ENCODE data around the gene PDE11A.

Gene PDE11A

DNA sequence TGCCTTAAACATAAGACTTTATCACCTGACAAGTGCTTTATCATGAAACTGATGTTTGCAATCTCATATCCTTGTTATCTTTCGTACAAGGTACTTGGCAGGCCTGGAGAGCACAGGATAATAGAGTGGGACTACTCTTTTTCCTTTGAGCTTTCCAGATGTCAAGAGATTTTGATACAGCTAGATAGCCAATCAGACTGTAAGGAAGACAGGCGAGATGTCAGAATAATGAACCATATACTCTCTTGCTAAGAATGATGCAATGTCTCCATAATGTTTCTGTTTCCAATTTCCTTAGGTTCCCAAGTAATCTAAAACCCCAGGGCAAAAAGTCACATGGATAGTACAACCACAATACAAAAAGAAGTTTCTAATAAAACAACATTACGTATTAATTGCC lies 313.1 kb downstream of the PDE11A start:
- no peak for DNase-seq (ENCODE audit: low read depth)

DNA sequence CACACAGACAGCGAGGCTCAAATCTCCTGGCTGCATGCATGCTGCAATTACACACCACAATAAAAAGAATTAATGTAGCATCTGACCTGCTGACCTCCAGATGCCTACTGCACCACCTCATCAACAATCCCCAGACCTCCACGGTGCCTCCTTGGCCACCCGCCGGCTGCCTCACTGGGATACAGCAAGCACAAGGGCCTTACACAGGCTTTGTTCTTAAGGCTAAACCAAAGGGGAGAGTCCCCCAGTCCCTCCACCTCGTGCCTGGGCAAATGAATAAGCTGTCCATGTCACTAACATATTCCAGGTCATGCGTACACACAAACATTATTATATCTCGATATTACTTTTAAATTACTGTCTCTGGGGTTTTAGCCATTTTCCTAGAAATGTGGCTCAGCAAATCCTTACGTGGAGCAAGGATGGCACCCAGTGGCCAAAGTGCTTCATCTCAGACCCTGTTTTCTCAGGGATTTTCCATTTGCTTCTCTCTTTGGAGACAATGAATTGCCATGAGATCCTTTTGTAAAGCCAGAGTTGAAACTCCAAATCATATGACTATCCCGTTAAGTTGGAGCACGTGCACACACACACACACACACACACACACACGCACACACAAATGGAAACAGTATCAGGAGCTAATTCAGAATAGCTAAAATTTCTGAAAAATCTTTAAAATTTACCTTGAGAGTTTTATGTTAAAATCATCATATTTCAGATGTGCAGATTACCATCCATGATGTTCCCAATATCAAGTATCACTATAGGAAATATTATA lies 313.8 kb downstream of the PDE11A start:
- no peak for DNase-seq (ENCODE audit: low read depth)

DNA sequence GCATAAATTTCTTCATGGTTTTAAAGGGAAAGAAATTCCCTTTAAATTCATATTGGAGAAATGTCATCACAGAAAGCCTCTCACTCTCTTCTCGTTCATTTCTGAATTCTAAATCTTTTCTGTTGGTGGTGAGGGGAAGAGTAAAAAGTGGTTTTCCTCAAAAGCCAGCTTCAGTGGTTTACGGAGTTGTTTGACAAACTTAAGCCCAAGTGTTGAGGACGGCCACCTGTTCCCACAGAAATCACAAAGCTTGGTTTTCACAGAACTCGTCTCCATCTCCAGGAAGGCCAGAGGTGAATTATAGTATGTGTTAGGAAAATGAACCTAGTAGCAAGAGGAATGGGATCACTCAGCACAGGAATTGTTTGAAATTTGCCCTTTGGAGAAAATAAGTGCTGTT lies 316.2 kb downstream of the PDE11A start:
- no peak for DNase-seq (ENCODE audit: low read depth)

DNA sequence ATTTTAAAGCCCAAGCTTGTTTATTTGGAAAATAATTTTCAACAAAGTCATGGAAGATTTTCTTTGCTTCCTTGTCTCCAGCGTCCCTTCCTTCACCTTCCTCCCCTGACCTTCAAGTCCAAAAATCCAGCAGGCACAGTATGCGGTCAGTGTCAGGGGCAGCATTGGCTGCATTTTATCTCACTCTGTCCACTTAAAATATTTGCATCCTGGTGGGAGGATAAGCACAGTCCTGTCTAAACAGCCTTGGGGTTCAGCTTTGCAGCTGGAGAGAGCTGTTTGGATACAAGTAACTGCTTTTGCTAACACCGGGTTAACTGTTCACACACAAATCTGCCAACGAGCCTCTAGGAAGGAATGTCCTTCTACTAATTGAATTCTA lies 318.1 kb downstream of the PDE11A start:
- DNase-seq (ENCODE audit: low read depth), result no peak

DNA sequence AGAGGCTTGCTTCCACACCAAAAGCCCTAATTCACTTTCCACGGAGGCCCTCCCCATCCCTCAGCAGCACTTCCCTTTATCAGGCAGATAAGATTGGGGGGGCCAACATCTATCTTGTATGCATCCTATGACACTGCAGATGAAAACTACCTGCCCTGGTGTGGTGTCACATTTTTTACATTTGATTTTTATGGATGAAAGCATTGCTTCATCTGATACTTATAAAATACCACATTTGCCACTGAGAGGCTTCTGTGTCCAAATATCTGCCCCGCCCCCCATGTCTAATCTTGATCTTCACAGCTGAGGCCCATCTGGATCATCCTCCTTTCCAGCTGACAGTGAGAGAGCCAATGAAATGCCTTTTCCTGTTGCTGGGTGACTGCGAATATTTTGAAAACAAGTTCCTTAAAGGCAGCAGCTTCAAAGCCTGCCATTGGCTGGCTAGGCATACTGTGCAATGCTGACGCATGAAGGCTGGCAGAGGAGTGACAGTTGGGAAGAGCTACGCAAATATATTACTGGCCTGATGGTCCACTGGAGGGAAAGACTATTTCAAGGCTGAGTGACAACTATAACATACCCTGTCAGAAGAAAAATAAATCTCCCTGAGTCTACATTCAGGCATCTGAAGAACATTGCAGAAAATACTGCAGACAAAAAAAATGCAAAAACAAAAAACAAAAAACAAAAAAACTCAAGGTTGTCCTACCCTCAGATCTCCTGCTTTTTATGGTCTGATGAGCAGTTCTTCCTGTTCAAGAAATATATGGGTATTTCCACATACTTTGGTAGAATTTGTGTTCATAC lies 318.7 kb downstream of the PDE11A start:
- no peak for DNase-seq (ENCODE audit: low read depth)

DNA sequence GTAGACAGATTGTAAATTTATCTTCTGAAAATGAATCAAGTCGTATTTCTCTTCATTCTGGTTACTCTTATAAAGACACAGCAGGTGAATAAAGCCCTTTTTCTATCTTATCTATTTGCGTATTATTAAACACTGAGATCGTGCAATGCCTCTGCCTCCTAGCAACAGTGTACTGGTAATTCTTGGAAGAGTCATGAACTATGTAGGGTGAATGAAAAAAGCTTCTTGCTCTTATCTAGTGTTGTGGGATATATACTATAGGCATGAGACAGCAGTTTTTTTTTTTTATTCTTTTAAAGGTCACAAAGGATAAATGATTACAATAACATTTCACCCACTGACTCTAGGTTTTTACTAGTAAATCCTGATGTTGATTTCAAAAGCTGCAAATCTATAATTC lies 324.2 kb downstream of the PDE11A start:
- DNase-seq (ENCODE audit: low read depth), result no peak

DNA sequence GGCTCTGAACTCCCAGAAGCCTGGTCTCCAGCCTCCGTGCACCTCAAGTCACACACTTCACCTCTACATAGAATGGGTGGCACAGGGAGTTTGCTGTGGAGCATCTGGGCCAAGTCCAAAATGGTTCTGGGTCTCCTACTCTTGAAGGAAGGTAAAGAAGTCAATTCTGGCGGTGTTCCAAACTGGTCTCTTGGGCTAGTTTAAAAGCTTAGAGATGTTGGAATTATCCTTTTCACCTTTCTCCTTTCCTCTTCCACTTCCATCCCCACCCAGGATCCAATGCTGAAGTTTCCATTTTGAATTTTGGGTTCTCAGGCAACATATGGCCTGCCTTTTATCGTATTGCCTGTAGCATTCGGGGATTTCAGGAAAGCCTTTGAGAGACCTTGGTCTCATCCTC lies 325.2 kb downstream of the PDE11A start:
- DNase-seq (ENCODE audit: low read depth), result no peak

DNA sequence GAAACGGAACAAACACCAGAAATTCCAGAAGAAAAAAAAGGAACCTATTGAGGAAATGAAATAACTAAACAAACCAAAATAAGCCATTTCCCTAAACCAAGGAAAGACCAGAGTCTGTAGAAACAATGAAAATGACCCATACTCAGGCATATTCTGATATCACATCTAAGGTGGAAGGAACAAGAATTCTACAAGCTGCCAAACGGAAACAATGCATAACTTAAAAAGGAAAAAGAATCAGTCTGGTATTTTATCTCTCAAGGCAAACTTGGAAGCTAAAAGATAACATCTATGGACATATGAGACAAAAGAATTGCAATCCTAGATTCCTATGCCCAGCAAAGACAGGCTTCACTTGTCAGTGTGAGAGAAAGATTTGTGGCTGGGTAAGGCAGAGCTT lies 326.2 kb downstream of the PDE11A start:
- DNase-seq (ENCODE audit: low read depth), result no peak

DNA sequence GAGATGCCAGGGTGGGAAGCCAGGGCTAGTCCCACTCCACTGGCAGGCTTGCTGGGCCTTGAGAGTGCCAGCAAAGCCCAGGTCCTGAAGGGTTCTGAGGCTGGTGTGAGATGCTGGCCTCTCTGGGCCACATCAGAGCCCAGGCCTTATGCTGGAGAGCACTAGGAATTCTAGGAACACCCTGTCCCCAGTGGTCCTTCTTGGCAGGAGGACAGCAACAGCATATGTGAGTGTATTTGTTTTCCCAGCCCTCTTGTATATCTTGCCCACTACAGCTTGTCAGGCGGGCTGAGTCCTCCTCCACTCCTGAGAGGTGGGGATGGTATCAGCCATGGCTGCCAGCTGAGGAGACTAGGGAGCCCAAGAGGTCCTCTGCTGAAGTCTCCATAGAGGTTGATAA lies 327.0 kb downstream of the PDE11A start:
- no peak for DNase-seq (ENCODE audit: low read depth)

DNA sequence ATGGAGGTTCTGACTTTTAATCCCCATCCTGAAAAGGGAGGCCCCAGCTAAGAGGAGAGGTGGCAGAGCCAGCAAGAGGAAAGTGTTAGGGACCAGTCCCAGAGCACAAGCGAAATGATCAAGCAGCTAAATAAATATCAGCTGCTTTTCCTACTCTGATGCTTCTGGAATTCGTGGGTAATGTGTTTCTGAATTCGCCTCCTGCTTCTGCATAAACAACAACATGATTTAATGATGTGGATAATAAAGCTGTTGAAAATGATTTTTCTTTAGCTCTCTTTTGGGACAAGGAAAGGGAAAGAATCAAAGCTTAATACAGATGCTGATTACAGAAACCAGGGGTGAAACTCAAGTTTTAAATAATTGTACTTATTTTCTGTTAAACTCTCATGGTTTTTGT lies 329.7 kb downstream of the PDE11A start:
- no peak for DNase-seq (ENCODE audit: low read depth)

DNA sequence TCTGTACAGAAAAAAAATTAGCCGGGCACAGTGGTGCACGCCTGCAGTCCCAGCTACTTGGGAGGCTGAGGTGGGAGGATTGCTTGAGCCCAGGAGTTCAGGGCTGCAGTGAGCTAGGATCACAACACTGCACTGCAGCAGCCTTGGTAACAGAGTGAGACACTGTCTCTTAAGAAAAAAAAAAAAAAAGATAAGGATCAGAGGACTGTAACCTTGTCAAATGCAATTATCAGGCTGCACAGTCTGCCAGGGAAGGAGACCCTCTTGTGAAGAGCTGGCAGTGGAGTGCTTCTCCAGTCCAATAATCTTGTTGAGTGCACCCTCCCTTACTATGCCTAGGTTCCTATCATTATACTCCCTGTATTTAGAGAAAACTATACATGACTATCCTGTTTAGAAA lies 330.7 kb downstream of the PDE11A start:
- no peak for DNase-seq (ENCODE audit: low read depth)

DNA sequence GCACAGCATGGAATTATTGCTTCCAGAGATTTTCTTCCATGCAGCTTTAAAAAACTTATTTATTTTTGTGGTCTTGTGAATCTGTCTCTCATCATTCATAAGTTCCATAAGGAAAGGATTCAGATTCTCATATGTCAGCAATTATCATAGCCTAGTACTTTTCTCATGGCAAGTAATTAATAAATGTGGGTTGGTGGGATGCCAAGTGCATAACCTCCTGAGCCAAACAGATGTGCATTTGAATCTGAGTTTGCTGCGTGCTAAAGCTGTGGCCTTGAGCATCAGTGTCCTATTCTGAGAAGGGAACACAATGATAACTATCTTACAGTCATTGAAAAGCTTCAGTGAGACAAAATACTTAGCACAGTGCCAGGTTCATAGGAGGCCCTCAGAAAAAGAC lies 331.9 kb downstream of the PDE11A start:
- no peak for DNase-seq (ENCODE audit: low read depth)

DNA sequence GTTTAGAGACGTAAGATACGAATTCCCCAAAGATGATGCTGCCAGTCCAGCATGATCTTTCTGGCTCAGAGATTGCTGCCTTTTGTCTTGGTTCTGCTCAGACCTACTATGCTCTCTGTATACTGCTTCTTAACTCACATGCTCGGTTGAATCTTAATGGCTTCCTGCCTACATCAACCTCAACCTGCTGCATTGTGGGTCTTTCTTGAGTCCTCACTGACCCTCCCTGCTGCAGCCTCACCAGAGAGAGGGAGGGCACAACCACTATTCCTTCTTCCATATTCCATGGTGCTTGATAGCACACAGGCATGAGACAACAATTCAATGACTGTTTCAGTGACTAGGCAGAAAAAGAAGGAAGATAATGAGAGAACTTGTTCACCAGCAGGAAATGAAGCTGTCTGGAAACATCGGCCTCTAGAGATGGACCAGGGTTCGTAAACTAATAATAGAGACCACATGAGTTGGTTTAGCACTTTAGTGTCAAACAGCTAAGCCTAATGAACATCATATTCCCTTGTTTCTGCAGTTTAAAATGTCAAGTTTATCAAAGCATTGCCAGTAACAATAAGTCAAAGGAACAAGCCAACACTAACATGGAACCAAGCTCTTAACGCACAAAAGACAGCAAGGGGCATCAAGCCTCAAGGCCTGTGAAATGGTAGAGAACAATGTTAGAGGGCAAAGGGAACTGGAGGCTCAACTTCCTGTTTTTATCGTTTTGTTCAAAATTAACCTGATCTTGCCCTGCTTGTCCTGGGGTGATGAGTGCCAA lies 333.9 kb downstream of the PDE11A start:
- DNase-seq (ENCODE audit: low read depth), result no peak

DNA sequence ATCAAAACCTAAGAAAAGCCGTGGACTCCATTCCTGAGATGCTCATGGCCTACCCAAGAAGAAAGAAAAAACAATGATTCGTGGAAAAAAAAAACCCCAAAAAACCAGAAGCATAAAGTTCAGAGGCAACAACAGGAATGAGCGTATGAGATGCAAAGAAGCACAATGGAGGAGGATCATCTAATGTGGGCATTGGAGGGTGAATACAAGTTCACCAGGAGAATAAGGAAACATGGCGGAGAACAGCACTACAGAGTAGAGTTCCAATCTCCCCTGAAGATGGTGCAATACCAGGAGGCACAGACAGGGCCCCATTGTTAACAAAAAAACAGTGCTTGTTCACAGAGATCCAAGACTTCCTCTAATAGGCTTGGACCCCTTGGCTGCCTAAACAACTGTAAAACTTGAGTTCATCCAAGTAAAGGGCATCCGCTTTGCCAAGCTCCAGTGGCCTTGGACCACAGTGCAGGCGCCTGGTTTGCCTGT lies 337.2 kb downstream of the PDE11A start:
- no peak for DNase-seq (ENCODE audit: low read depth)

DNA sequence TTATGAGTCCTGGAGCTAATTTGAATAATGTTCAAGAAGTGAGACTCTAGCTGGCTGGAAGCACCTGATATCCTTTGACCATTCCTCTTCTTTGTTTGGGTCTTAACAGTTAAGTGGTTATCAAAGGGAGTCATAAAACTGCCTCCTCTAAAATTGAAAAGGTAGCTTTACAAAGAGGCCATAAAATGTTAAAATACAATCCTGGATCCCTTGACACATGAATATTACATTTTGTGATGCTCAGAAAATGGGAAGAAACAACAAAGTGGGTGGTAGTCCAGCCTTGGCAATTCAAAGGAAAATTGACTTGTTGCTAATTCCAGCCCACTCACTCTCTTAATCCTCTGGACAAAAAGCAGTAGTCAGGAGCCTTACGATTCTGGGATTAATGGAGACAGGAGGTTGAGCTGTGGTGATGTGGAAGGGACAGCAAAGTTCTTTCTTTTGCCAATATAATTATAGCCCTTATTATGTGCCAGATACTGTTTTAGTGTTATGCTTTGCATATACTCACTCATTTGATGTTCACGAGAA lies 339.2 kb downstream of the PDE11A start:
- no peak for DNase-seq (ENCODE audit: low read depth)

DNA sequence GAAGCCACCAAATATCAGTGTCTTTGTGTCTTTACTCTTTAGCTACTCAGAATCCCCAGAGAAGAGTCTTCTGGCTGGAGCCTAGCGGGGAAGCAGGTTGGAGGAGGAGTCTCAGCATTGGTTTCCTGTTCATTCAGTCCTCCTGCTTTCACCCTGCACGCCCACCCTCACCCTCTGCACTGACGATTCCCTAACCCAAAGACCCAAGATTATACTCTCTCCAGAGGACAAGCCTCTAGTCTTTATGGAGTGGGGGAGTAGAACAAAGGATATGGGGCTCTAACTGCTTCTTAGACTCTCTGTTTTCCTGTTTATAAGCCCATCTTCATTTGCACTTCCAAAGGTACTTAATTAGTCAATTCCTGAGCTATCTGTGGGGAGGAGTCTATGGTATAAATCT lies 341.2 kb downstream of the PDE11A start:
- DNase-seq (ENCODE audit: low read depth), result no peak

DNA sequence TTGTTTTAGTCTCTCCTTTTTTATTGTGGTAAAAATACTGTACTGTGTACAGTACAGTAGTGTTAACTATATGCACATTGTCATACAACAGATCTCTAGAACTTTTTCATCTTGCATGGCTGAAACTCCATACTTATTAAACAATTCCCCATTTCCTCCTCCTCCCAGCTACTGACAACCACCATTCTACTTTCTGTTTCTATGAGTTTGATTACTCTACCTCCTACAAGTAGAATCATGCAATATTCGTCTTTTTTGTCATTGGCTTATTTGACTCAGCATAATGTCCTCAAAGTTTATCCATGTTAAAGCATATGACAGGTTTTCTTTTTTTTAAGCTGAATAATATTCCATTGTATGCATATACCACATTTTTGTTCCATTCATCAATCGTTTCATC lies 341.8 kb downstream of the PDE11A start:
- DNase-seq (ENCODE audit: low read depth), result no peak

DNA sequence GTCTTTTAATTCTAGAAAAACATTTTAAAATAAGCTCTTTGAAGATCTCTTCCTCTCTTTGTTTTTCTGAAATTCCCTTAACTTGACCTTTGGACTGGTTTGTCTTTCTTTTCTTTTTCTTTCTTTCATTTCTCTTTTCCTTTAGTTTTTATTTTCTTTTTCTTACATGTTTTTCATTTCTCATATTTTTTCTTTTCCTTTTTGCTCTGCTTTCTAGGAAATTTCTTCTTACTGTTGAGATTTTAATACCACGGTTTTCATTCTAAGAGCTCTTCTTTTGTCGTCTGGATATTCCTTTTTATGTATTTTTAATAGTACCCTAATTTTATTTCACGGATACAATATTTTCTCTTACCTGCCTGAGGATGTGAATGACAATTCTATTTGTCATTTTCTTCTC lies 342.2 kb downstream of the PDE11A start:
- no peak for DNase-seq (ENCODE audit: low read depth)

DNA sequence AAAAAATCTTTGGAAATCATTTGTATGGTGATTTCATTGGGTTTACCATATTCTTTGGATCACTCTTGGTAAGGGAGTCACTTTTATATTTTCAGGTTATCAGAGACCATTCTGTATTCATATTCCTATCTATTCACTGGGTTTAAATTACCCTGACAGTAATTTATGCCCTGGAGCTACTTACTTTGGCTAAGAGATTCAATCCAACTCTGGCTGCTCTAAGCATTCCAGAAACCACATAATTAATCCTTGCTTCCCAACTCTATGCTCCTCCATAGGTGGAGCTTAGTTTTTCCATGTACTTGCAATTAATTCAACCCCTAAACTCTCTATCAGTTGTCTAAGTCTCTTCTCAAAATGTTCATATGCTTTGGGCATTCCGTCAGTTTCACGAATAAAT lies 343.7 kb downstream of the PDE11A start:
- no peak for DNase-seq (ENCODE audit: low read depth)

DNA sequence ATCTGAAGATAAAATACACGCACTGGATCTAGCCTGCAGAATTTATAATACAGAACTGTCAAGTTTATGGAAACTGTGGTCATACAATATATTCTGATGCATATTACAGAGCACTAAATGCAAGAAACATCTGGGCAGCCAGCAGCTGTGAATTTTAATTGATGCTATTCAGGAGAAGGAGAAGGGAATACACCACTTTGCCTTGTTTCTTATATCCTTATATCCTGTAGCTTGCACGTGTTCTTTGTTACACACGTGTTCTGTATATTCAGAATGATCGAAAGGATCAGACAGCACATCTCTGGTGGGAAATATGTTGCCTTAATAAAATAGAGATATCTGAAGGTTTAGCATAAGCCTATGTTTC lies 344.2 kb downstream of the PDE11A start:
- DNase-seq (ENCODE audit: low read depth), result no peak

DNA sequence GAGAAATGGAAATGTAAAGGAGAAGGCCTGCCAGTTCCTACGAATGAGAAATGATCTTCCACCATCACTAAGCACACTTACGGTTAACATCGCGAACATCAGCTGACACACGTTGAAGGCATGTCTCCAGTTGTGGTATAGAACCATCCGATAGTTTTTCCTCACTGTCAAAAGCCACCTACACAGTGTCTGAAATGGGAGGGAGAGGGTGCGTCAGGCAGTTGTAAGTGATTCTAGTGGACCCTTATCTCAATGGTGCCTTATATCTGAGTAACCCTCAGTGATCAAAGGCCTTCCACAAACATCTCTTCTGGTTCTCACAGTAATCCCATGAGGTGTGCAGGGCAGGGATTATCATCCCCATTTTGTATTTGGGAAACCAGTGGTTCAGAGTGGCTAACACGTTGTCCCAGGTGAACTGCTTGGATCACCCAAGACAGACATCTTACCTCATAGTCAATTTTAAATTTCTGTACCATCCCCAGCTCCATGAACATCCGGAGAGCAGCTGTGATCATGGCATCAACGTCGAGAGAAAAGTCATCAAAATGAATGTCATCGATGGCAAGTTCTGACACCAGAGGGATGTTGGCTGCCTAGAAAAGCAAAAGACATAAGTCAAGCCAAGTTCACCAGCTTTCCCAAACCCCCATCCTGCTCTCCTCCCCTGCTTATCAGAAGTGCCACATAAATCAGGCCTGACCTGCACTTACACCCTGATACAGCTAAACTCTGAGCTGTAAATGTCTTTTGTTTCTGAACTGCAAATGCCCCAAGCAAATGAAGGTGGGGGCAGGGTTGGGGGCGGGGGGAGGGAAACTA lies 344.8 kb downstream of the PDE11A start:
- no peak for DNase-seq (ENCODE audit: low read depth)

DNA sequence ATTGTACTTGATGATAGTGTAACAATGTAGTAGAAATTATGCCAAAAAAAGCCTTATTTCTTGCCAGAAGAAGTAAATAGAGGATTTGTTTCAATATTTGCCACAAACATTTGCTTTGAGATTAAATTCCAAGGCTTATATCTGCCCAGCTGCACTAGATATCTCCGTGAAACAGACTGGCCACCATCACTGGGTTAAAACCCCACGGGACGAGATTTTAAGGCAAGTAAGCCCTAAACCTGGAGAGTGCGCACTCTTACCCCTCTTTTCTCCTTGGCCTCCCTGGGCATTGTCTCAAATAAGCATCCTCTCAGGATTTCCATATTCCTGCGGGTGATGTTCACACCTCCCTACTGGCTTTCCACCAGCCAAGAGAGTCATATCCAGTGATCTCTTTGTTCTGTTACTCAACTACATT lies 345.6 kb downstream of the PDE11A start:
- DNase-seq (ENCODE audit: low read depth), result no peak
